IMR-90 (cell line): ENCODE measurements around the gene PCDHGC4. TPM values are rescaled to one million over a fixed set of nuclear protein-coding genes. Genes with fewer than 3 reads are reported as not detected.

Experiments used
- ATAC-seq: fragments of 200-7000 bp; cut with Tn5 transposase; 2 replicates; pipeline ENCODE4 v1.9.1; 2020; ENCODE audit warnings: low read depth, mild to moderate bottlenecking, moderate library complexity
- BruUV-seq: library from RNA; stranded (reverse); fragments of 400-500 nt; replicated peaks from 2 replicates; lab custom pipeline; 2021; lab: Mats Ljungman, UMichigan
- CTCF ChIA-PET: fragments of 300-600 bp; formaldehyde crosslinking; extraction: SDS; loops from one replicate; lab custom pipeline; 2021; ENCODE audit warnings: antibody characterized with exemption; lab: Yijun Ruan, JAX
- POLR2A ChIA-PET: fragments of 300-600 bp; sonication (Branson Sonifier 250); formaldehyde crosslinking; loops from one replicate; lab custom pipeline; 2022; ENCODE audit warnings: antibody characterized with exemption; ENCODE audit not compliant: unreplicated experiment; lab: Charles Lee
- DNase-seq: peaks from one replicate; pipeline ENCODE4 v3.0.0; 2013
- H2AFZ ChIP-seq: replicated peaks from 2 replicates; pipeline ENCODE3; 2013; ENCODE audit warnings: low read length, mild to moderate bottlenecking; ENCODE audit not compliant: poor library complexity
- H2AK5ac ChIP-seq: 2 replicates; pipeline ENCODE4 v1.6.1; 2013; ENCODE audit warnings: low read depth, low read length, inconsistent platforms
- H2AK9ac ChIP-seq: replicated peaks from 2 replicates; pipeline ENCODE3; 2013; ENCODE audit warnings: mild to moderate bottlenecking, low read depth, low read length, moderate library complexity; ENCODE audit not compliant: poor library complexity
- H2BK120ac ChIP-seq: 2 replicates; pipeline ENCODE4 v1.6.1; 2013; ENCODE audit warnings: low read depth, low read length, inconsistent platforms
- H2BK15ac ChIP-seq: 3 replicates; pipeline ENCODE4 v1.6.1; 2013; ENCODE audit warnings: low read depth, low read length, inconsistent platforms
- H2BK20ac ChIP-seq: 2 replicates; pipeline ENCODE4 v1.6.1; 2013; ENCODE audit warnings: low read depth, mild to moderate bottlenecking, inconsistent platforms, low read length, moderate library complexity
- H2BK5ac ChIP-seq: 2 replicates; pipeline ENCODE4 v1.6.1; 2013; ENCODE audit warnings: mild to moderate bottlenecking, low read depth, low read length, inconsistent platforms; ENCODE audit not compliant: poor library complexity, severe bottlenecking
- H3K14ac ChIP-seq: replicated peaks from 2 replicates; pipeline ENCODE4 v1.6.1; 2013; ENCODE audit warnings: low read depth, low read length, inconsistent platforms
- H3K18ac ChIP-seq: 2 replicates; pipeline ENCODE4 v1.6.1; 2013; ENCODE audit warnings: low read depth, low read length, control low read depth
- H3K23ac ChIP-seq: 2 replicates; pipeline ENCODE4 v1.6.1; 2013; ENCODE audit warnings: low read depth, low read length, inconsistent platforms
- H3K27ac ChIP-seq: 2 replicates; pipeline ENCODE4 v1.5.1; 2013; ENCODE audit warnings: mild to moderate bottlenecking, control low read depth, low read length; ENCODE audit not compliant: insufficient read depth
- H3K27me3 ChIP-seq: 2 replicates; pipeline ENCODE4 v1.6.1; 2013; ENCODE audit warnings: low read length; ENCODE audit not compliant: control insufficient read depth, insufficient read depth
- H3K36me3 ChIP-seq: 2 replicates; pipeline ENCODE4 v1.6.1; 2013; ENCODE audit warnings: low read length, mixed read lengths; ENCODE audit not compliant: control insufficient read depth, insufficient read depth
- H3K4ac ChIP-seq: 2 replicates; pipeline ENCODE4 v1.6.1; 2013; ENCODE audit warnings: low read depth, low read length, inconsistent platforms
- H3K4me1 ChIP-seq: 2 replicates; pipeline ENCODE4 v1.6.1; 2013; ENCODE audit warnings: low read length, mixed read lengths; ENCODE audit not compliant: control insufficient read depth, insufficient read depth
- H3K4me2 ChIP-seq: 2 replicates; pipeline ENCODE4 v1.6.1; 2013; ENCODE audit warnings: low read depth, mild to moderate bottlenecking, control low read depth, low read length, moderate library complexity
- H3K4me3 ChIP-seq: 2 replicates; pipeline ENCODE4 v1.5.1; 2013; ENCODE audit warnings: low read depth, mild to moderate bottlenecking, control low read depth, low read length, moderate library complexity; ENCODE audit not compliant: insufficient read depth
- H3K56ac ChIP-seq: 2 replicates; pipeline ENCODE4 v1.6.1; 2013; ENCODE audit warnings: low read length, inconsistent platforms; ENCODE audit not compliant: insufficient read depth; ENCODE audit errors: extremely low read depth
- H3K79me1 ChIP-seq, 2 experiments: 2 replicates each; pipeline ENCODE4 v1.6.1; 2013; ENCODE audit warnings: low read length in 2 of 2, inconsistent platforms in 1 of 2, low read depth in 1 of 2
- H3K9ac ChIP-seq: 2 replicates; pipeline ENCODE4 v1.6.1; 2013; ENCODE audit warnings: low read depth, low read length, control low read depth
- H3K9me1 ChIP-seq: 2 replicates; pipeline ENCODE4 v1.6.1; 2013; ENCODE audit warnings: low read length, inconsistent platforms; ENCODE audit not compliant: insufficient read depth
- H3K9me3 ChIP-seq: 2 replicates; pipeline ENCODE4 v1.6.1; 2013; ENCODE audit warnings: low read length; ENCODE audit not compliant: control insufficient read depth, insufficient read depth
- H4K20me1 ChIP-seq: 2 replicates; pipeline ENCODE4 v1.6.1; 2013; ENCODE audit warnings: low read length, inconsistent platforms; ENCODE audit not compliant: insufficient read depth
- H4K5ac ChIP-seq: 2 replicates; pipeline ENCODE4 v1.6.1; 2013; ENCODE audit warnings: mild to moderate bottlenecking, low read depth, low read length, control low read depth
- H4K8ac ChIP-seq, 2 experiments: 2 replicates each; pipeline ENCODE4 v1.6.1; 2013; ENCODE audit warnings: low read depth in 2 of 2, low read length in 2 of 2, control low read depth in 1 of 2, inconsistent platforms in 1 of 2
- H4K91ac ChIP-seq: 2 replicates; pipeline ENCODE4 v1.6.1; 2013; ENCODE audit warnings: low read depth, low read length, inconsistent platforms; ENCODE audit not compliant: insufficient read depth
- BHLHE40 ChIP-seq: fragments of 150-350 bp; IDR thresholded peaks from 2 replicates; pipeline ENCODE4 v1.6.1; 2016; ENCODE audit warnings: mild to moderate bottlenecking, low read depth, low read length
- CEBPB ChIP-seq: IDR thresholded peaks from 2 replicates; pipeline ENCODE4 v1.6.1; 2012; ENCODE audit warnings: low read depth, low read length, improper control_type of control experiment
- CHD1 ChIP-seq: IDR thresholded peaks from 2 replicates; pipeline ENCODE4 v1.6.1; 2012; ENCODE audit warnings: low read depth, low read length, improper control_type of control experiment
- FOS ChIP-seq: fragments of 150-350 bp; IDR thresholded peaks from 2 replicates; pipeline ENCODE4 v1.6.1; 2016; ENCODE audit warnings: low read depth, low read length
- MAFK ChIP-seq: IDR thresholded peaks from 2 replicates; pipeline ENCODE4 v1.6.1; 2012; ENCODE audit warnings: low read depth, low read length, improper control_type of control experiment
- MAZ ChIP-seq: IDR thresholded peaks from 2 replicates; pipeline ENCODE4 v1.6.1; 2012; ENCODE audit warnings: low read depth, mild to moderate bottlenecking, low read length, improper control_type of control experiment, moderate library complexity, borderline replicate concordance
- MXI1 ChIP-seq: IDR thresholded peaks from 2 replicates; pipeline ENCODE4 v1.6.1; 2012; ENCODE audit warnings: low read depth, mild to moderate bottlenecking, low read length, moderate library complexity, borderline replicate concordance
- NFE2L2 ChIP-seq: fragments of 150-350 bp; IDR thresholded peaks from 2 replicates; pipeline ENCODE4 v1.6.1; 2016; ENCODE audit warnings: low read depth, mild to moderate bottlenecking, low read length
- POLR2A ChIP-seq: IDR thresholded peaks from 2 replicates; pipeline ENCODE4 v1.6.1; 2012; ENCODE audit warnings: mild to moderate bottlenecking, low read depth, low read length
- RAD21 ChIP-seq: IDR thresholded peaks from 2 replicates; pipeline ENCODE4 v1.6.1; 2012; ENCODE audit warnings: low read length, improper control_type of control experiment
- RCOR1 ChIP-seq: IDR thresholded peaks from 2 replicates; pipeline ENCODE4 v1.6.1; 2012; ENCODE audit warnings: mild to moderate bottlenecking, low read length, improper control_type of control experiment; ENCODE audit not compliant: insufficient replicate concordance
- RFX5 ChIP-seq: IDR thresholded peaks from 2 replicates; pipeline ENCODE4 v1.8.0; 2012; ENCODE audit warnings: low read depth, mild to moderate bottlenecking, low read length, moderate library complexity
- SMC3 ChIP-seq: fragments of 150-350 bp; IDR thresholded peaks from 2 replicates; pipeline ENCODE4 v1.6.1; 2016; ENCODE audit warnings: low read depth, mild to moderate bottlenecking, antibody characterized with exemption, low read length, moderate library complexity
- WGBS, 2 experiments: methylation state at CpG; one replicate each; pipeline versions ENCODE4 v1.1.5 to v1.1.7; 2013; ENCODE audit warnings: missing lambda C conversion rate in 2 of 2; ENCODE audit not compliant: insufficient read length in 1 of 2; ENCODE audit errors: extremely low coverage in 2 of 2; 5-methylcytosine and 5-hydroxymethylcytosine counted together
- dilution Hi-C: fragments of 300-500 bp; cut with HindIII; formaldehyde crosslinking; loops from one replicate; pipeline ENCODE4 v1.14.3; 2018; ENCODE audit warnings: low sequenced_read_pairs; ENCODE audit not compliant: unreplicated experiment
- in situ Hi-C: fragments of 300-500 bp; cut with MboI; formaldehyde crosslinking; loops from 3 replicates; pipeline ENCODE4 v1.14.3; 2019; ENCODE audit warnings: low sequenced_read_pairs, inconsistent platforms, mixed read lengths
- intact Hi-C: fragments of 100-400 bp; cut with micrococcal nuclease; formaldehyde crosslinking; loops from 2 replicates; pipeline ENCODE4 v1.10.0; 2022
- polyA plus RNA-seq, 3 experiments: library from polyadenylated mRNA; depleted of rRNA; stranded (reverse); fragments of >200 nt; gene quantifications; 2 replicates each; pipeline ENCODE4 v1.2.3, GENCODE V29; 2012; ENCODE audit warnings: low replicate concordance in 1 of 3
- total RNA-seq: library from RNA; depleted of rRNA; stranded (reverse); fragments of >200 nt; gene quantifications from 2 replicates; pipeline ENCODE4 v1.2.3, GENCODE V29; 2012
- TF ChIP-seq, protein P1 (sequence below): conservative IDR thresholded peaks from 2 replicates; pipeline ENCODE4 v1.5.1; 2012; ENCODE audit warnings: mild to moderate bottlenecking, low read depth, low read length, improper control_type of control experiment

The PCDHGC4 gene
- total and polyA plus RNA-seq, 2 of the 4 experiments (the other 2 are of a cell fraction), result 0.65 to 1.6 TPM

DNA sequence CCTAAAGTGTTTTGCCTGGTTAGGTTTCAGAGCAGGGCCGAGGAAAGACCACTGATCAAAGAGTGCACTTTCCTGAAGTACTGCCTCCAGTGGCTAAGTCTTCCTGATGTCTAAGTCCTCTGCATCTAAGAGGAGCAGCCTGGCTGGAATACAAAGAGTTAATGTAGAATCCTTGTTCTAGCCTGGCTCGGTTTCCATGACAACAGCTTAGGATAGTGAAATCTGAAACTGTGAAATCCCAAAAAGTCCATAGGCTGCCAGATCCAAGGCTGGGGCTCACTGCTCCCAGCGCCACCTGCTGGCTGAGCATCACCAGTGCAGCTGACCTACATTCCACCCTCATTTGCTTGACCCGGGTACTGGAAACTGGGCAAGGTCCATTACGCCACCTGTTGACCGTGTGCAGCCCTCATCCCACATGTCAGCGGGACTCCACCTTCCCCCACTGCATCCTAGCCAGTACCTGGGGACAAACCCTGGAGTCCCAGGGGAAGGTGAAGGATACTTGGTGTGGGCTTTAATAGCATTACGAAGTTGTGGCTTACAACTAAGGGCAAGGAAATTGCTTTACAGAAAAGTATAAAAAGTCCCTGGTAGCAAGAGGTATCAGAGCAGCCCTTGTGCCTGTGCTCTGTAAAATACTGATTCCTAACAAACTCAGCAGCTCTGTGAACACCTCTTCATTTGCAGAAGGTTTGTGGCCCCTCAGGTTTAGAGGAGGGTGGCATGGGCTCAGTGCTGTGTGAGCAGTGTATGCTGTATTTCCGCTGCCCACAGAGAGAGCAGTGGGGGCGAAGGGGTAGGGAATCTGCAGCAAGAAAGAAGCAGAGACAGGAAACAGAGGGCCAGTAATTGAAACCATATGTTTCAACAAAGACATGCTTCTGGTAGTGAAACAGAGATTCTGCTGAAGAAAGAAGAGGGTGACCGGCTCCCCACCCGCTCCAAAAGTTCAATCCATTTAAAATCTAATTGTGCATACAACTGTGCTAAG lies 40.1 kb downstream of the PCDHGC4 start:
- H2AK5ac ChIP-seq, result peak overlapping the region; percentile 53; the same call in 1 of the 2 replicates
- H2AK9ac ChIP-seq, result peak overlapping the region; percentile 90
- H4K20me1 ChIP-seq, result no peaks in the 10 kb centered on the region
- peak overlapping the region; percentile 32; the same call in 1 of the 2 replicates for H3K56ac ChIP-seq
- H2BK5ac ChIP-seq, result peak overlapping the region; percentile 74
- H3K9me3 ChIP-seq, result no peaks in the 10 kb centered on the region
- peak; percentile 59; the same call in 1 of the 2 replicates for TF ChIP-seq MAZ
- no peak for TF ChIP-seq BHLHE40
- TF ChIP-seq MAFK, result peak; percentile 42; the same call in 1 of the 2 replicates
- TF ChIP-seq, protein P1, sequence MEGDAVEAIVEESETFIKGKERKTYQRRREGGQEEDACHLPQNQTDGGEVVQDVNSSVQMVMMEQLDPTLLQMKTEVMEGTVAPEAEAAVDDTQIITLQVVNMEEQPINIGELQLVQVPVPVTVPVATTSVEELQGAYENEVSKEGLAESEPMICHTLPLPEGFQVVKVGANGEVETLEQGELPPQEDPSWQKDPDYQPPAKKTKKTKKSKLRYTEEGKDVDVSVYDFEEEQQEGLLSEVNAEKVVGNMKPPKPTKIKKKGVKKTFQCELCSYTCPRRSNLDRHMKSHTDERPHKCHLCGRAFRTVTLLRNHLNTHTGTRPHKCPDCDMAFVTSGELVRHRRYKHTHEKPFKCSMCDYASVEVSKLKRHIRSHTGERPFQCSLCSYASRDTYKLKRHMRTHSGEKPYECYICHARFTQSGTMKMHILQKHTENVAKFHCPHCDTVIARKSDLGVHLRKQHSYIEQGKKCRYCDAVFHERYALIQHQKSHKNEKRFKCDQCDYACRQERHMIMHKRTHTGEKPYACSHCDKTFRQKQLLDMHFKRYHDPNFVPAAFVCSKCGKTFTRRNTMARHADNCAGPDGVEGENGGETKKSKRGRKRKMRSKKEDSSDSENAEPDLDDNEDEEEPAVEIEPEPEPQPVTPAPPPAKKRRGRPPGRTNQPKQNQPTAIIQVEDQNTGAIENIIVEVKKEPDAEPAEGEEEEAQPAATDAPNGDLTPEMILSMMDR, result peak; percentile 99; the same call in 1 of the 2 replicates
- TF ChIP-seq SMC3, result peak; percentile 99
- 0 out of 2 replicates have a peak, but pooled peaks have one; percentile 4 for TF ChIP-seq FOS
- TF ChIP-seq CEBPB, result no peak
- TF ChIP-seq RAD21, result peak; percentile 95
- peak; percentile 75 for TF ChIP-seq RCOR1
- no peak for TF ChIP-seq NFE2L2
- TF ChIP-seq CHD1, result 0 out of 2 replicates have a peak, but pooled peaks have one; percentile 29
- peak; percentile 52; the same call in 1 of the 2 replicates for TF ChIP-seq POLR2A
- peak; percentile 81 for TF ChIP-seq RFX5
- TF ChIP-seq MXI1, result 0 out of 2 replicates have a peak, but pooled peaks have one; percentile 30
- WGBS, 2 experiments, result 0% methylated on average over 1 of the region's 12 CpGs; no CpG with 5 or more reads in 1 of the 2 experiments
- peak overlapping the region; percentile 75 for H2AFZ ChIP-seq
- in situ Hi-C loops, result loop anchor here (5.0 kb wide), 1 partner anchor 48 kb away; the partner anchor contains the start of gene PCDHGC3
- ATAC-seq (peak; percentile 71), DNase-seq (peak; percentile 97)
- no peaks in the 10 kb centered on the region for H3K27me3 ChIP-seq
- peak overlapping the region; percentile 13; the same call in 1 of the 2 replicates for H4K5ac ChIP-seq
- H2BK120ac ChIP-seq, result peak overlapping the region; percentile 72
- dilution Hi-C loops, result no loop called here
- peak overlapping the region in 1 of 2 experiments; percentile 69; a peak in 2 of 4 replicates for H4K8ac ChIP-seq
- peak overlapping the region; percentile 53 for H3K18ac ChIP-seq
- peak overlapping the region; percentile 58 for H3K4me2 ChIP-seq
- no TSS peak for BruUV-seq
- H3K79me1 ChIP-seq, result peaks cover 0 to 23% of the 10 kb centered on the region in 2 experiments; a peak in 2 of 4 replicates
- H2BK15ac ChIP-seq, result peak overlapping the region; percentile 37; the same call in 1 of the 3 replicates
- CTCF ChIA-PET, result interaction anchor here (0.6 to 3.8 kb wide), 16 partner anchors 11 to 205 kb away, joined by 3 to 24 read pairs (median 5); partner anchors contain the start of genes PCDHGA10, PCDHGA11, PCDHGB7 and PCDHGC5
- peaks cover 37% of the 10 kb centered on the region for H3K4me1 ChIP-seq
- intact Hi-C loops, result loop anchor here (1.0 to 2.0 kb wide), 5 partner anchors 32 to 112 kb away; partner anchors contain the start of genes PCDHGA12, PCDHGB7 and PCDHGC3
- peak overlapping the region; percentile 72 for H3K4ac ChIP-seq
- peak overlapping the region; percentile 83 for H3K27ac ChIP-seq
- H4K91ac ChIP-seq, result peak overlapping the region; percentile 63
- peak overlapping the region; percentile 73 for H3K23ac ChIP-seq
- no peak overlapping the region for H3K4me3 ChIP-seq
- POLR2A ChIA-PET, result no interaction called here
- H3K36me3 ChIP-seq, result no peaks in the 10 kb centered on the region; the same call in none of the 2 replicates
- peaks cover 13% of the 10 kb centered on the region for H3K9me1 ChIP-seq
- peak overlapping the region; percentile 62 for H3K14ac ChIP-seq
- H2BK20ac ChIP-seq, result peak overlapping the region; percentile 70
- H3K9ac ChIP-seq, result peak overlapping the region; percentile 35
